Muscle layer of duodenum (tissue), 2 donors: ENCODE results near the gene CCDC157.
"Not testable (repeated sequence)": the region's sequence is repeated elsewhere in the genome, so short reads cannot be mapped to it uniquely, and the experiment has no call there.

Experiments used
- H3K27ac ChIP-seq: one replicate; pipeline ENCODE4 v1.7.0; 2013; ENCODE audit warnings: mild to moderate bottlenecking, low read length
- H3K27me3 ChIP-seq: one replicate; pipeline ENCODE4 v1.7.0; 2013; ENCODE audit warnings: low read depth, mild to moderate bottlenecking, control low read depth, low read length
- H3K36me3 ChIP-seq, 2 donors: one replicate each; pipeline ENCODE4 v1.7.0; 2013; ENCODE audit warnings: low read length in 2 of 2, control low read depth in 1 of 2, mild to moderate bottlenecking in 1 of 2; ENCODE audit not compliant: insufficient read depth in 2 of 2, control insufficient read depth in 1 of 2
- H3K4me1 ChIP-seq, 2 donors: one replicate each; pipeline ENCODE4 v1.7.0; 2013; ENCODE audit warnings: low read length in 2 of 2, mild to moderate bottlenecking in 2 of 2, control low read depth in 1 of 2, moderate library complexity in 1 of 2; ENCODE audit not compliant: insufficient read depth in 2 of 2, control insufficient read depth in 1 of 2
- H3K4me3 ChIP-seq, 2 donors: one replicate each; pipeline ENCODE4 v1.7.0; 2013; ENCODE audit warnings: low read length in 2 of 2, low read depth in 1 of 2, mild to moderate bottlenecking in 1 of 2
- H3K9me3 ChIP-seq, 2 donors: one replicate each; pipeline ENCODE4 v1.7.0; 2013; ENCODE audit warnings: low read length in 2 of 2, control low read depth in 1 of 2, mild to moderate bottlenecking in 1 of 2; ENCODE audit not compliant: control insufficient read depth in 1 of 2
- donor health status: healthy.

CCDC157 gene

DNA sequence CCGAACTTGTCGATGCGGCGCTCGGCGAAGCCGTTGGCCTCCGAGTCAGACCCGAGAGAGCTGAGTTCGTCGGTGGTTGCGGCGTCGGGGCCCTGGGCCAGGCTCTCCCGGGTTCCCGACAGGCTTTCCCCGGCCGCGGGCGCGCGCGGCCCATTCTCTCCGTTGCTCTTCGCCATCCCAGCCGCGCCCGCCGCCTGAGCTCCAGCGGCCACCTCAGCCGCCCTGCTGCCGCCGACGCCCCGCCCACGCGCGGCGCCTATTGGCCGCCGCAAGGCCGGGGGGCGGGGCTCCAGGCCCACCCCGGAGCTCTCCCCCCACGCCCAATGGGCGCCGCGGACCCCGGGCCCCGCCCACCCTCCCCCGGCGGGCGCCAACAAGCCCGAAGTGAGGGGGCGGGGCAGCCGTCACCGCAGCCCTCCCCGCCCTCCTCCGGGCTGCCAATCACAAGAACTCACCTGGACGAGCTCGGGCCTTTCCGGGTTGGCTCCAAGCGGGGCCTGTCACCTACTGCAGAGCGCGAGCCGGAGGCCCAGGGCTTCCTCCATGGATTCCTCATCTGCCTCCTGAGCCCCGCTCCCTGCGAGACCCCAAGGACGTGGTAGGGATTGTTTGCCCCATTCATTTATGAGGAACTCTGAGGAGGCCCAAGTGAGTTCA, 30.0 kb upstream of the CCDC157 start, which contains the start of gene TBC1D10A:
TBC1D10A (minus strand) TSS at position 236 of the 657 bp plus-strand sequence; CDS start at position 176, 60 bp downstream.
- Histone ChIP-seq H3K36me3 (peaks cover 4% of the 10 kb centered on the region in 2 donors), H3K4me1 (peaks cover 18 to 29% of the 10 kb centered on the region in 2 donors), H3K27ac (peak within 1 kb of the TSS; percentile 80), H3K9me3 (no peaks in the 10 kb centered on the region), H3K27me3 (no peaks in the 10 kb centered on the region), H3K4me3 (peak within 1 kb of the TSS; percentile 71 to 74)

- Histone ChIP-seq H3K4me1 (peaks cover 18 to 27% of the 10 kb centered on the region in 2 donors), H3K4me3 (no peak overlapping the region), H3K36me3 (peaks cover 12% of the 10 kb centered on the region in 2 donors), H3K27ac (peak overlapping the region; percentile 37), H3K27me3 (no peaks in the 10 kb centered on the region), H3K9me3 (no peaks in the 10 kb centered on the region)
These were observed 28.9 kb upstream of the CCDC157 start for GRCh38 chr22:30327864-30328345.

GRCh38 chr22:30328466-30329049, 28.2 kb upstream of the CCDC157 start:
- peaks cover 18 to 19% of the 10 kb centered on the region in 2 donors for H3K36me3 ChIP-seq
- H3K9me3 ChIP-seq, result no peaks in the 10 kb centered on the region
- no peak overlapping the region for H3K4me3 ChIP-seq
- no peaks in the 10 kb centered on the region for H3K27me3 ChIP-seq
- peaks cover 18 to 24% of the 10 kb centered on the region in 2 donors for H3K4me1 ChIP-seq
- no peak overlapping the region for H3K27ac ChIP-seq

DNA sequence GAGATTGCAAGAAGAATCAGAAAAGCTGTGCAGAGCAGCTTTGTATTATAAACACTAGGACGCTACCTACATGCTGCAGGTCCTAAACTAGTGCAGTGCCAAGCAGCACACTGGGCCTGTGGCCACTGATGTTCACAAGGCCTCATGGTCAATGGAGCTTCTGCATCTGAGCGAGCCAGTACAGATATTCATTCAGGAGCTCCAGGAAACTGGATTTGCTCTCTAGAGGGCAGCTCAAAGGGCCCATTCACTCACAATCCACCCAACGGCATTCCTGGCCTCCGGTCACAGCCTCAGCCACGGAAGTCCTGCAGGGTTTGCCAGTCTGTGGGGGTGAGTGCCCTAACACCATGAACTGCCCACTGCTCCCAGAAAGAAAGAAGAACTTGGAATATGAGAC, 24.3 kb upstream of the CCDC157 start:
- Histone ChIP-seq H3K9me3 (no peaks in the 10 kb centered on the region), H3K27me3 (no peaks in the 10 kb centered on the region), H3K27ac (no peak overlapping the region), H3K36me3 (peaks cover 53 to 54% of the 10 kb centered on the region in 2 donors), H3K4me1 (peaks cover 0 to under 1% of the 10 kb centered on the region in 2 donors), H3K4me3 (no peak overlapping the region)

GRCh38 chr22:30332994-30333706, 23.7 kb upstream of the CCDC157 start:
- no peak overlapping the region for H3K4me3 ChIP-seq
- H3K36me3 ChIP-seq, result peaks cover 58 to 60% of the 10 kb centered on the region in 2 donors
- H3K27ac ChIP-seq, result no peak overlapping the region
- no peaks in the 10 kb centered on the region for H3K9me3 ChIP-seq
- H3K4me1 ChIP-seq, result no peaks in the 10 kb centered on the region
- no peaks in the 10 kb centered on the region for H3K27me3 ChIP-seq

GRCh38 chr22:30333707-30334087, 23.1 kb upstream of the CCDC157 start:
- no peaks in the 10 kb centered on the region for H3K27me3 ChIP-seq
- no peaks in the 10 kb centered on the region for H3K4me1 ChIP-seq
- no peak overlapping the region for H3K27ac ChIP-seq
- H3K9me3 ChIP-seq, result no peaks in the 10 kb centered on the region
- no peak overlapping the region for H3K4me3 ChIP-seq
- H3K36me3 ChIP-seq, result peaks cover 62 to 65% of the 10 kb centered on the region in 2 donors

DNA sequence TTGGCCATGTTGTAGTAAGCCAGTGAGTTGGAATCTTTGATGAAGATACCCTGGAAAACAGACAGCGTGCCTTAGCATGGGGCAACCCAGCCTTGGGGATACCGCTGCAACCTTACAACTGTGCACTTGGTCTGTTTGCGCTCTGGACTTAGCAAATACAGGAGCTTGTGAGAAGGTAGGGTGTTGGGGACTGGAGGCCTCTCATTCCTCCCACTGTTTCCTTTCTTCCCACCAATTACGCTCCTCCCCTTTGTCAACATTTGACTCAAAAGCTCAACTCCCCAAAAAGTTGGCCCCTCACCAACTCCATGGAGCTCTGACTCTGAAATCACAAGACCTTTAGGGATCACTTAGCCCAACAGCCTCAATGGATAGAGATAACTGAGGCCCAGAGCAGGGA, 22.2 kb upstream of the CCDC157 start:
- Histone ChIP-seq H3K36me3 (peaks cover 70 to 75% of the 10 kb centered on the region in 2 donors), H3K4me3 (no peak overlapping the region), H3K4me1 (no peaks in the 10 kb centered on the region), H3K9me3 (no peaks in the 10 kb centered on the region), H3K27ac (no peak overlapping the region), H3K27me3 (no peaks in the 10 kb centered on the region)

DNA sequence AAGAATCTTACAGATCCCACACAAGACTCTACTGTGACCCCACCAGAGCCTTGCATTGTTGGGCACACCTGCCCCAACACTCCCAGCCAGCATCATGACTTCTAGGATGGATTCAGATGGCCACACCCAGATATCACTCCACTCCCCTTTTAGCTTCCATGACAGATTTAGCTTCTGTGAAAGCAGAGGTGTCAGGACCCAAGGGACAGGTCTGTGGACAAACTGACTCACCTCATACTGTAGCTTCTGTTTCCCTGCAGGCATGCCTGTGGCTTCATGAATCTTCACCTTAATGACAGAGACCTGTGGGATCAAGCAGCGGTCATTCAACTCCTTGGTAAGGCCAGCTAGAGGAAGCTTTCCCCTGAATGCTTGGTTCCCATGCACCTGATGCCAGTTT, 21.6 kb upstream of the CCDC157 start:
- Histone ChIP-seq H3K9me3 (no peaks in the 10 kb centered on the region), H3K4me1 (no peaks in the 10 kb centered on the region), H3K36me3 (peaks cover 76 to 80% of the 10 kb centered on the region in 2 donors), H3K27me3 (no peaks in the 10 kb centered on the region), H3K27ac (no peak overlapping the region), H3K4me3 (no peak overlapping the region)

DNA sequence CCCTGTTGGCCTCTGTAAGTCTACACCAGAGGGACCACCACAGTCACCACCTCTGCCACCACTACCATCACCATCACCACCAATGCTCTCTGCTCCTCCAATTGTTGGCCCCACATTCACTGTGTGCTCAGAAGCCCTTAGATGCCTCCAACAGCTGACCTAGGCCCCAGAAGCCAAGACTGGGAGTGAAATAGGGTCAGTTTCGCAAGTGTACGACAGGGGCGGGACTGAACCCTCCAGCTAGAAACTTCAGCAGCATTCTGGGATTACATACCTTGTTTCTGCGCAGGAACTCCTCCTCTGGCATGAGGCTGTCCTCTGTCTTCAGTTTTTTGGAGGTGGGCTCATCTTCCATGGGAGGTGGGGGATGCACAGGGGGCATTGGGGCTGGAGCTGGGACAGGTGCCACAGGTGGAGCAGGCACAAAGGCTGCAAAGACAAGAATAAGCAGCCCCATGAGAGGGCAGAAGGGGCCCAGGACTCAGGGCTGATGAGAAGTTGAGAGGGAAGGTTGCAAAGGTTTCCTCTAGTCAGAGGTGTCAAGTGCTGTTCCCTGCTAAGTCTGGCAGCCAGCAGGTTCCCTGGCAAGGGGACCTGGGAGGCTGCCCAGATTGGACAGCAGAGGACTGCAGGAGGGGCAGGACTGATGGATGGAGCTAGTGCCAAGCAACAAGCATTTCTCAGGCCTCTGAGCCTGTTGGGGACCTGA, 19.9 kb upstream of the CCDC157 start:
- Histone ChIP-seq H3K27ac (no peak overlapping the region), H3K27me3 (no peaks in the 10 kb centered on the region), H3K4me1 (no peaks in the 10 kb centered on the region), H3K36me3 (peaks cover 87 to 97% of the 10 kb centered on the region in 2 donors), H3K9me3 (no peaks in the 10 kb centered on the region), H3K4me3 (no peak overlapping the region)

DNA sequence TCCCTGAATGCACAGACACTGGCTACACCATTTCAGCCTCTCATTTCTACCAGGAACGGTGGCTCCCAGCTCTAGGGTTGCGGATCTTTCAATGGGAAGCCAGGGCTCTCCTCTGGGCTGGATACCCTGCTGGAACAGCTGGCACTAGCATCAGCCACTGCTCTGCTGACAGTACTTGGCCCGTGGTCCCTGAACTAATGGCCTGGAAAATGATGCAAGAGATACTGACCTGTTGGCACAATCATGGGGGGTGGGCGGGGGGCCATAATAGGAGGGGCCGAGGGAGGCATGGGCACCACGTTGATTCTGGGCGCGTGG, 19.4 kb upstream of the CCDC157 start:
- H3K4me3 ChIP-seq, result no peak overlapping the region
- no peaks in the 10 kb centered on the region for H3K4me1 ChIP-seq
- H3K9me3 ChIP-seq, result no peaks in the 10 kb centered on the region
- no peaks in the 10 kb centered on the region for H3K27me3 ChIP-seq
- no peak overlapping the region for H3K27ac ChIP-seq
- H3K36me3 ChIP-seq, result peaks cover 89 to 99% of the 10 kb centered on the region in 2 donors

DNA sequence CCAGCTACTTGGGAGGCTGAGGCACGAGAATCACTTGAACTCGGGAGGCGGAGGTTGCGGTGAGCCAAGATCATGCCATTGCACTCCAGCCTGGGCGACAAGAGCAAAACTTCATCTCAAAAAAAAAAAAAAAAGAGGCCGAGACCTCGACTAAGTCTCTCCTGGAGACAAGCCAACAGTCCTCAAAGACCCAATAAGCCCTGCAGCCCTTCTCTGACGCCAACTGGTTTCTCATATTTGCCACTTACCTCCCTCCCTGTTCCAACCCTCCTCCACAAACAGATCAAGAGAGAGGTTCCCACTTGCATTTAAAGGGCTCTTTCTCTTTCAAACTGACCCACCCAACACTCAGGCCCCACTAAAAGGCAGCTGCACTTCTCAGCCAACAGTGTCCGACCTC, 18.5 kb upstream of the CCDC157 start:
- H3K27me3 ChIP-seq, H3K4me3 ChIP-seq, H3K9me3 ChIP-seq, H3K27ac ChIP-seq, H3K4me1 ChIP-seq: not testable (repeated sequence)
- H3K36me3 ChIP-seq, result peaks cover 89 to 99% of the 10 kb centered on the region in 2 donors
